Eye (tissue), 1 donor: Measurements from ENCODE around the gene ZNF892.
A peak's percentile ranks its signal among the peaks of the same experiment; 100 is the strongest.
"Not testable (repeated sequence)": the region's sequence is repeated elsewhere in the genome, so short reads cannot be mapped to it uniquely, and the experiment has no call there.

ENCODE experiments used
- DNase-seq: peaks from one replicate; pipeline ENCODE4 v3.0.0-alpha.2; 2015

The ZNF892 gene

DNA sequence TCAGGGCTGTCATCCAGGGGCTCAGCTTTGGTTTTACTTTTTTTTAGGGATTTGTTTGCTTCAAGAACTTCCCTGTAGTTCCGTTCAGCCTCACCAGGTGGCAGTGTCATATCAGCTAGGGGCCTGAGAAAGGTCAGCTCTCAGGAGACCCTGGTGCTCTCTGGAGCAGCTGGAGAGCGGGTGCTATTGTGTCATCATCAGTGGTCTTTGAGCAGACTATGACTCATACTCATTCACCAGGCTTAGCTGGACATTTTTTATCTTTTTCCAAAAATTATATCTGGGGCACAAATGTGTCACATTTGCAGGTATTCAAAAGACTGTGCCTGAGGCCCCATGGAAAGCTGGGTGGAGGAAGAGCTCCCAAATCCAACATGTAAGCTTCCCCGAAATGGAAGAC lies 24.4 kb downstream of the ZNF892 start:
- peak; percentile 86 for DNase-seq

DNA sequence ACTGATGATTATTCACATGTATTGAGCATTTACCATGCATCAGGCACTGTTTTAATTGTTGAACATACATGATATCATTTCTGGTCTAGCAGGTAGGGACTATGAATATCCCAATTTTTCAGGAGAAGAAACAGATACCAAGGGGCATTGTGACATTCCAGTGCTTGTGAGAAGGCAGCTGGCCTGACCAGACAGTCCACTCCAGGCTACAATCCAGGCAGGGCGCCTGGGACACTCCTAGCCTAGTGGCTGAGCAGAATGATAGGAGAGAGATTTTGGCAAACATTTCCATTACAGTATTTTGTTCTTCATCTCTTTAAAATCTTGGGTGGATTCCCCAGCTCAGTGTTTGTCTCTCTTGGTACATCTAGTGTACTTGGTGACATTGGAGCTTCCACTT lies 24.9 kb downstream of the ZNF892 start:
- no peak for DNase-seq

DNA sequence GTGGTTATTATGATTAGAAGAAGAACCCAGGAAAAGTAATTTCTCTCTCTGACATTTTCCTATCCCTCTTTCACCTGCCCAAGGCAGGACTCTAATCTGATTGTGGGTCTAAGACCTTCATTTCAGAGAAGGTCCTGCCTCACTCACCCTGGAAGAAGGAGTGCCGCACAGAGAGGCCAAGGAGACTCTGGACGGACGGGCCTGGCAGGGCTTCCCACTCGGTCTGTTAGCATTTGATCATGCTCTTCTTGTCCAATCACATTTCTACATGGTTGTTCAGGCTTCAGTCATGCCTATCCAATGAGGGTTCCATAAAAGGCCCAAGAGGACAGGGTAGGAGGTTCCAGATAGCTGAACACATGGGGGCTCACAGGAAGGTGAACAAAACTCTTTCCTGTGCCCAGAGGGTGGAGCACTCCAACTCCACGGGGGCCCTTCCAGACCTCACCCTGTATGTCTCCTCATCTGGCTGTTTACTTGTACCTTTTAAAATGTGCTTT lies 27.0 kb downstream of the ZNF892 start:
- no peak for DNase-seq

- DNase-seq = no peak
These were observed 27.5 kb downstream of the ZNF892 start for GRCh38 chr2:95234816-95235215.

- DNase-seq = no peak
These were observed 30.8 kb downstream of the ZNF892 start for GRCh38 chr2:95238131-95238530.

GRCh38 chr2:95240091-95240490 lies 32.8 kb downstream of the ZNF892 start:
- no peak for DNase-seq

- DNase-seq = no peak
These were observed 33.2 kb downstream of the ZNF892 start for GRCh38 chr2:95240556-95240955.

GRCh38 chr2:95242084-95242483 lies 34.8 kb downstream of the ZNF892 start:
- DNase-seq = not testable (repeated sequence)
